DND-41 (cell line): ENCODE measurements around the gene SLC22A12.
"Not testable (repeated sequence)": the region's sequence is repeated elsewhere in the genome, so short reads cannot be mapped to it uniquely, and the experiment has no call there.

ENCODE experiments used
- ATAC-seq: fragments of 200-7000 bp; cut with Tn5 transposase; 3 replicates; pipeline ENCODE4 v1.9.1; 2021; ENCODE audit warnings: low read depth; ENCODE audit not compliant: insufficient read depth
- DNase-seq: peaks from one replicate; pipeline ENCODE4 v3.0.0-alpha.2; 2020
- H2AFZ ChIP-seq: 2 replicates; pipeline ENCODE4 v1.6.0; 2012; ENCODE audit warnings: low read depth, low read length
- H3K27ac ChIP-seq: 2 replicates; pipeline ENCODE4 v1.5.1; 2012; ENCODE audit warnings: low read length, inconsistent platforms
- H3K27me3 ChIP-seq: fragments of 200-600 bp; sonication (generic); 2 replicates; pipeline ENCODE4 v1.6.0; 2012; ENCODE audit warnings: low read length, mild to moderate bottlenecking, inconsistent platforms; ENCODE audit not compliant: insufficient read depth, poor library complexity
- H3K36me3 ChIP-seq: 2 replicates; pipeline ENCODE4 v1.5.1; 2012; ENCODE audit warnings: low read length, inconsistent platforms; ENCODE audit not compliant: insufficient read depth
- H3K4me1 ChIP-seq: 2 replicates; pipeline ENCODE4 v1.5.1; 2012; ENCODE audit warnings: mild to moderate bottlenecking, low read length; ENCODE audit not compliant: insufficient read depth
- H3K4me2 ChIP-seq: 2 replicates; pipeline ENCODE4 v1.6.0; 2012; ENCODE audit warnings: mild to moderate bottlenecking, moderate library complexity, low read length, inconsistent platforms; ENCODE audit not compliant: insufficient read depth
- H3K4me3 ChIP-seq, 2 experiments: fragments of 200-600 bp in 1 of 2; shearing (Covaris generic) in 1 of 2; 2 replicates each; pipeline ENCODE4 v1.5.1; 2012 to 2016; ENCODE audit warnings: inconsistent platforms in 2 of 2, low read length in 2 of 2, mild to moderate bottlenecking in 2 of 2, low read depth in 1 of 2, moderate library complexity in 1 of 2
- H3K79me2 ChIP-seq: 2 replicates; pipeline ENCODE4 v1.6.0; 2012; ENCODE audit warnings: low read length, inconsistent platforms; ENCODE audit not compliant: insufficient read depth
- H3K9ac ChIP-seq: 2 replicates; pipeline ENCODE4 v1.6.0; 2012; ENCODE audit warnings: low read depth, mild to moderate bottlenecking, inconsistent platforms, low read length, moderate library complexity
- H3K9me3 ChIP-seq: 2 replicates; pipeline ENCODE4 v1.5.1; 2012; ENCODE audit warnings: low read length, moderate library complexity, mild to moderate bottlenecking, inconsistent platforms; ENCODE audit not compliant: insufficient read depth, severe bottlenecking
- H4K20me1 ChIP-seq: 2 replicates; pipeline ENCODE4 v1.6.0; 2012; ENCODE audit warnings: low read length; ENCODE audit not compliant: insufficient read depth
- EZH2 ChIP-seq: IDR thresholded peaks from 3 replicates; pipeline ENCODE4 v1.6.1; 2012; ENCODE audit warnings: borderline replicate concordance, low read depth, mild to moderate bottlenecking, moderate library complexity, low read length, inconsistent platforms; ENCODE audit not compliant: severe bottlenecking
- TF ChIP-seq, protein P1 (sequence below): IDR thresholded peaks from 2 replicates; pipeline ENCODE4 v1.5.1; 2012; ENCODE audit warnings: borderline replicate concordance, low read length, moderate library complexity, mild to moderate bottlenecking; ENCODE audit not compliant: poor library complexity, severe bottlenecking; ENCODE audit errors: extremely low read depth

SLC22A12 gene

GRCh38 chr11:64593156-64594105 is 2.4 kb downstream of the SLC22A12 start:
- H3K4me3 ChIP-seq: no peak overlapping the region
- H3K79me2 ChIP-seq: no peaks in the 10 kb centered on the region
- no peak overlapping the region for H2AFZ ChIP-seq
- TF ChIP-seq EZH2: no peak
- TF ChIP-seq, protein P1, sequence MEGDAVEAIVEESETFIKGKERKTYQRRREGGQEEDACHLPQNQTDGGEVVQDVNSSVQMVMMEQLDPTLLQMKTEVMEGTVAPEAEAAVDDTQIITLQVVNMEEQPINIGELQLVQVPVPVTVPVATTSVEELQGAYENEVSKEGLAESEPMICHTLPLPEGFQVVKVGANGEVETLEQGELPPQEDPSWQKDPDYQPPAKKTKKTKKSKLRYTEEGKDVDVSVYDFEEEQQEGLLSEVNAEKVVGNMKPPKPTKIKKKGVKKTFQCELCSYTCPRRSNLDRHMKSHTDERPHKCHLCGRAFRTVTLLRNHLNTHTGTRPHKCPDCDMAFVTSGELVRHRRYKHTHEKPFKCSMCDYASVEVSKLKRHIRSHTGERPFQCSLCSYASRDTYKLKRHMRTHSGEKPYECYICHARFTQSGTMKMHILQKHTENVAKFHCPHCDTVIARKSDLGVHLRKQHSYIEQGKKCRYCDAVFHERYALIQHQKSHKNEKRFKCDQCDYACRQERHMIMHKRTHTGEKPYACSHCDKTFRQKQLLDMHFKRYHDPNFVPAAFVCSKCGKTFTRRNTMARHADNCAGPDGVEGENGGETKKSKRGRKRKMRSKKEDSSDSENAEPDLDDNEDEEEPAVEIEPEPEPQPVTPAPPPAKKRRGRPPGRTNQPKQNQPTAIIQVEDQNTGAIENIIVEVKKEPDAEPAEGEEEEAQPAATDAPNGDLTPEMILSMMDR: no peak
- H3K27me3 ChIP-seq: no peaks in the 10 kb centered on the region
- H3K4me2 ChIP-seq: no peak overlapping the region
- ATAC-seq (no peak), DNase-seq (no peak)
- H3K4me1 ChIP-seq: no peaks in the 10 kb centered on the region
- H3K9ac ChIP-seq: no peak overlapping the region
- H3K36me3 ChIP-seq: no peaks in the 10 kb centered on the region
- H3K27ac ChIP-seq: no peak overlapping the region
- peaks cover 13% of the 10 kb centered on the region for H3K9me3 ChIP-seq
- H4K20me1 ChIP-seq: no peaks in the 10 kb centered on the region

DNA sequence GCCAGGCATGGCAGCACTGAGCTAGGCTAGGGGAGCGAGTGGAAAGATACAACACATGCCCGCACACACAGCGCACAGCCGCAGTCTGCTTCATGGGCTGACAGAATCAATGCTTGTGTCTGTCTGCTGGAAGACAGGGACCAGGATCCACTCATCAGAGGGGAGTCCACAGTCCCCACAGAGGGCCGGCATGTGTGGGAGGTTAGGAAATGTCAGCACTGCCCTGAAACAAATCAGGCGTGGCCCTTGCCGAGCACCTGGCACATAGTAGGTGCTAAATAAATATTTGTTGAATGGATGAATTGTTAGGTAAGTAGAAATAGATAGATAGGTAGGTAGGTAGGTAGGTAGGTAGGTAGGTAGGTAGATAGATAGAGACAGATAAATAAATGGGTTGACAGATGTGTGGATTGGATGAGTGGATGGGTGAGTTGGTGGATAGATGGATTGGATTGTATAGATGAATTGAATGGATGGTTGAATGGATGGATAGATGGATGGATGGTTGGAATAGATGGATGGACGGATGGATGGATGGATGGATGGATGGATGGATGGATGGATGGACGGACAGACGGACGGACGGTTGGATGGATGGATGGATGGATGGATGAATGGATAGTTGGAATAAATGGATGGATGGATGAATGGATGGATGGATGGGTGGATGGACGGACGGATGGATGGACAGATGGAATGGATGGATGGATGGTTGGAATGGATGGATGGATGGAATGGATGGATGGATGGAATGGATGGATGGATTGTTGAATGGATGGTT is 3.3 kb downstream of the SLC22A12 start:
- peaks cover 9% of the 10 kb centered on the region for H3K9me3 ChIP-seq
- no peak for ATAC-seq
- H3K27ac ChIP-seq: no peak overlapping the region
- H3K36me3 ChIP-seq: no peaks in the 10 kb centered on the region
- no peaks in the 10 kb centered on the region for H3K79me2 ChIP-seq
- H3K4me1 ChIP-seq: no peaks in the 10 kb centered on the region
- H3K4me2 ChIP-seq: no peak overlapping the region
- no peak overlapping the region for H3K4me3 ChIP-seq
- H3K9ac ChIP-seq: no peak overlapping the region
- DNase-seq: no peak
- no peak overlapping the region for H2AFZ ChIP-seq
- TF ChIP-seq, protein P1: no peak
- no peak for TF ChIP-seq EZH2
- no peaks in the 10 kb centered on the region for H3K27me3 ChIP-seq
- H4K20me1 ChIP-seq: no peaks in the 10 kb centered on the region

- H3K27me3 ChIP-seq, H3K9ac ChIP-seq, ATAC-seq, H3K9me3 ChIP-seq, H3K36me3 ChIP-seq, H3K4me1 ChIP-seq, H3K4me2 ChIP-seq, H3K79me2 ChIP-seq, H3K27ac ChIP-seq, H2AFZ ChIP-seq, H4K20me1 ChIP-seq, H3K4me3 ChIP-seq, DNase-seq: not testable (repeated sequence)
Measured at GRCh38 chr11:64595922-64596321, 4.9 kb downstream of the SLC22A12 start.

DNA sequence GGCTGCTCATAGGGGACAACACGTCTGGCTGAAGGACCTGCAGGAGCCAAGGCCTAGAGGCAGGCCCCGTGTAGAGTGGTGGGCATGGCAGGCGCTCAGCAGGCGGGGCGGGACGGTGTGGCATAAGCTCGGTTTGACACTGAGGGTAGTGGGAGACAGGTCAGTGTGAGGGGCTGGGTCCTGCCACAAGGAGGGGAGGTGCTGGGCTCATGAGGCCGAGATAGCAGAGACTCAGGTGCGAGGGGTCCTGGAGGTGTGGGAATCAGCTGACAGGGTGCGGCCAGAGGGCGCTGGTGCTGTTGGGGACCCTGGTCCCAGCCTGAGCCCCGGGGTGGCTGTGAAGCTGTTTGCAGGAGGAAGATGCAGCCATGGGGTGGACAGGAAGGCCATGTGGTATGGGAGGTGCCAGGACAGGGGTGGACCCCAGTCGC is 6.7 kb downstream of the SLC22A12 start:
- H3K79me2 ChIP-seq: no peaks in the 10 kb centered on the region
- no peak overlapping the region for H3K9ac ChIP-seq
- ATAC-seq: no peak
- no peak for DNase-seq
- H3K4me2 ChIP-seq: no peak overlapping the region
- H4K20me1 ChIP-seq: no peaks in the 10 kb centered on the region; the same call in 1 of the 2 replicates
- H3K4me3 ChIP-seq: no peak overlapping the region
- no peaks in the 10 kb centered on the region for H3K36me3 ChIP-seq
- no peak overlapping the region for H2AFZ ChIP-seq
- no peaks in the 10 kb centered on the region for H3K4me1 ChIP-seq
- TF ChIP-seq EZH2: no peak
- TF ChIP-seq, protein P1: no peak
- H3K27me3 ChIP-seq: no peaks in the 10 kb centered on the region
- H3K9me3 ChIP-seq: peaks cover 9% of the 10 kb centered on the region
- H3K27ac ChIP-seq: no peak overlapping the region
